Esophagus (tissue), 2 donors: ENCODE measurements around the gene MFSD6L. TPM values are rescaled to one million over a fixed set of nuclear protein-coding genes. Genes with fewer than 3 reads are reported as not detected.
"Not testable (repeated sequence)": the region's sequence is repeated elsewhere in the genome, so short reads cannot be mapped to it uniquely, and the experiment has no call there.

ENCODE experiments used
- H3K27ac ChIP-seq, 2 donors: one replicate each; pipeline ENCODE4 v1.5.1; 2013; ENCODE audit warnings: low read depth in 2 of 2, mild to moderate bottlenecking in 2 of 2, inconsistent platforms in 1 of 2, low read length in 1 of 2, moderate library complexity in 1 of 2
- H3K27me3 ChIP-seq, 2 donors: one replicate each; pipeline ENCODE4 v1.6.1; 2013; ENCODE audit warnings: low read length in 2 of 2, control low read depth in 1 of 2, mild to moderate bottlenecking in 1 of 2; ENCODE audit not compliant: insufficient read depth in 2 of 2, control insufficient read depth in 1 of 2
- H3K36me3 ChIP-seq, 2 donors: one replicate each; pipeline ENCODE4 v1.6.1; 2013; ENCODE audit warnings: low read length in 1 of 2; ENCODE audit not compliant: control insufficient read depth in 2 of 2, insufficient read depth in 2 of 2
- H3K4me1 ChIP-seq, 2 donors: one replicate each; pipeline ENCODE4 v1.6.1; 2013; ENCODE audit warnings: low read length in 1 of 2; ENCODE audit not compliant: control insufficient read depth in 2 of 2, insufficient read depth in 2 of 2
- H3K4me3 ChIP-seq, 2 donors: one replicate each; pipeline ENCODE4 v1.5.1; 2013; ENCODE audit warnings: low read length in 2 of 2, mild to moderate bottlenecking in 2 of 2, low read depth in 1 of 2, moderate library complexity in 1 of 2
- H3K9me3 ChIP-seq, 2 donors: one replicate each; pipeline ENCODE4 v1.6.1; 2013; ENCODE audit warnings: mild to moderate bottlenecking in 2 of 2, low read depth in 1 of 2, low read length in 1 of 2, moderate library complexity in 1 of 2; ENCODE audit not compliant: control insufficient read depth in 2 of 2, insufficient read depth in 1 of 2
- WGBS, 2 donors: extraction: QIAGEN DNeasy Blood & Tissue Kit; methylation state at CpG; one replicate each; pipeline ENCODE4 v1.1.7; 2013; 5-methylcytosine and 5-hydroxymethylcytosine counted together
- polyA plus RNA-seq, 2 donors: library from polyadenylated mRNA; stranded (reverse); fragments of 200-250 nt; gene quantifications; one replicate each; pipeline ENCODE4 v1.2.3, GENCODE V29; 2013
- donor health status: healthy with polysubstance abuse.
- donor health status: Bipolar disorder and iron deficiency.

MFSD6L gene
- polyA plus RNA-seq, 2 donors = 0.24 to 0.75 TPM

DNA sequence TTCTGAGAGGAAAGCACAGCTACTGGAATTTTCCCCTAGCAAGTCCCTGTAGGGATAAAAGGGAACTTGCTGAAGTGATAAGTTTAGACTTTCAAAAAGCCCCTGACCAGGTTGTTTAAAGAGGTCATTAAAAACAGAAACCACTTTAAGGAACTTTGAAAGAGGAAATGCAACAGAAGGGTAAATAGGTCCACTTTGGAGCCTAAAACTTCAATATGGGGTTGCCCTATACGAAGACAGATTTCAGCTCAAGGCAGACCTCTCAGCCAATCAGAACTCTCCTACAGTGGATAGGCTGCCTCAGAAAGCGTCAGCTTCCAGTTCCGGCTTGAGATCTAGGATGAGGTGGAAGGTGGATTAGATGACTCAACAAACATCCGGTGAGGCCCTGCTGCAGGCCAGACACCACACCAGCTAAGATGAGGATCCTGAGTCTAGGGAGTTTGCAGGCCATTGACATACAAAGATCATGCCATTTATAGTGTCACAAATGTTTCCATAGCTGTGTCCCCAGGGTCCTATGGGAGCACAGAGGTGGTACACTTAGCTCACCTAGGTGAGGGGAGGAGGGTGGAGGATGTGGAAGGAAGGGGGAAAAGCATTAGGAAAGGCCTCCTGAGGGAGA is 7.9 kb upstream of the MFSD6L start:
- peaks cover 0 to 1% of the 10 kb centered on the region in 2 donors for H3K4me1 ChIP-seq
- no peaks in the 10 kb centered on the region for H3K36me3 ChIP-seq
- peaks cover 6 to 7% of the 10 kb centered on the region in 2 donors for H3K9me3 ChIP-seq
- H3K4me3 ChIP-seq = no peak overlapping the region
- no peak overlapping the region for H3K27ac ChIP-seq
- no peaks in the 10 kb centered on the region for H3K27me3 ChIP-seq
- WGBS, 2 donors = 71 to 73% methylated on average over 4 of the region's 4 CpGs

DNA sequence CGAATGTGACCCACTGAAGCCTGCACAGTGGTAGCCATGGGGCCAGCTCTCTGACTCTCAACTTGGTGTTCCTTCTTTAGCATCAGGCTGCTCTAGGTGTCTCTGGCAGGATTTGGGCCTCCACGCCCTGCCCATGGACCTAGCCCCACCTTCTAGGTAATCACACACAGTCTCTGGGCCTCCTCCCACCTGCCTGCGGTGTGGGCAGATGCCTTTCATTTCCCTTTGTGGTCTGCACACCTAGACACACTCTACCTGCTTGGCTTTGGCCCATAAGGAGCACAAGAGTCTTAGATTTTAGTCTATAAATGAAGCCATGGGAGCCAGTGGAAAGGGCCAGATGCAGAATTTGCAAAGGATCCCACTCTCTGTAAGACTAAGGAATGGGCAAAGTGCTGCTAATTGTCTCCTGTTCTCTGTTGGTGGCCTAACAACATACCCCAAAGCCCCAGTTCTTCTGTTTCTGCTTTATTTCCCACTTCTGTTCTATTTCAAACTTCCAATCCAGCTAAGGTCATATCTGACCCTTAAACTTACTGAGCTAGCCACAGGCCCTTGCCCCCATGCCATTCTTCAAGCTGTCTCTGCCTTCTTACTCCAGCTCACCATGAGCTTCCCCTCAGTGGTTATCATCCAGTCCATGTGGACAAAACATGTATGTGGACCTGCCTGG is 7.2 kb upstream of the MFSD6L start:
- H3K9me3 ChIP-seq = peaks cover 6 to 7% of the 10 kb centered on the region in 2 donors
- WGBS, 2 donors = 75 to 79% methylated on average over 3 of the region's 3 CpGs
- H3K4me1 ChIP-seq = peaks cover 0 to 1% of the 10 kb centered on the region in 2 donors
- H3K27me3 ChIP-seq = no peaks in the 10 kb centered on the region
- no peak overlapping the region for H3K27ac ChIP-seq
- H3K36me3 ChIP-seq = no peaks in the 10 kb centered on the region
- H3K4me3 ChIP-seq = no peak overlapping the region

DNA sequence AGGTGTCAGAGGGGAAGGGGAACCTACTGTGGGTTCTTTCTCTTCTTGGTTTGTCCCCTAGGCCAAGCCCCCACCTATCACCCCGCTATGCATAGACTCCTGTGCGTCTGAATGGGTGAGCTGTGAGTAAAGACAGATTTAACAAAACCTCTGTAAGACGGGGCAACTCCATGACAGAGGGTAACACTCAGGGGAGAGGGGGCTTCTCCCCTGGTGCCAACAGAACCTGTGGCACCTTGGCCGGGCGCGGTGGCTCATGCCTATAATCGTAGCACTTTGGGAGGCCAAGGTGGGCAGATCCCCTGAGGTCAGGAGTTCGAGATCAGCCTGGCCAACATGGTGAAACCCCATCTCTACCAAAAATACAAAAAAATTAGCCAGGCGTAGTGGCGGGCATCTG is 6.2 kb upstream of the MFSD6L start:
- H3K27ac ChIP-seq, H3K4me1 ChIP-seq, H3K4me3 ChIP-seq, H3K9me3 ChIP-seq, H3K36me3 ChIP-seq, H3K27me3 ChIP-seq: not testable (repeated sequence)
- WGBS, 2 donors = 93 to 95% methylated on average over 10 of the region's 10 CpGs

DNA sequence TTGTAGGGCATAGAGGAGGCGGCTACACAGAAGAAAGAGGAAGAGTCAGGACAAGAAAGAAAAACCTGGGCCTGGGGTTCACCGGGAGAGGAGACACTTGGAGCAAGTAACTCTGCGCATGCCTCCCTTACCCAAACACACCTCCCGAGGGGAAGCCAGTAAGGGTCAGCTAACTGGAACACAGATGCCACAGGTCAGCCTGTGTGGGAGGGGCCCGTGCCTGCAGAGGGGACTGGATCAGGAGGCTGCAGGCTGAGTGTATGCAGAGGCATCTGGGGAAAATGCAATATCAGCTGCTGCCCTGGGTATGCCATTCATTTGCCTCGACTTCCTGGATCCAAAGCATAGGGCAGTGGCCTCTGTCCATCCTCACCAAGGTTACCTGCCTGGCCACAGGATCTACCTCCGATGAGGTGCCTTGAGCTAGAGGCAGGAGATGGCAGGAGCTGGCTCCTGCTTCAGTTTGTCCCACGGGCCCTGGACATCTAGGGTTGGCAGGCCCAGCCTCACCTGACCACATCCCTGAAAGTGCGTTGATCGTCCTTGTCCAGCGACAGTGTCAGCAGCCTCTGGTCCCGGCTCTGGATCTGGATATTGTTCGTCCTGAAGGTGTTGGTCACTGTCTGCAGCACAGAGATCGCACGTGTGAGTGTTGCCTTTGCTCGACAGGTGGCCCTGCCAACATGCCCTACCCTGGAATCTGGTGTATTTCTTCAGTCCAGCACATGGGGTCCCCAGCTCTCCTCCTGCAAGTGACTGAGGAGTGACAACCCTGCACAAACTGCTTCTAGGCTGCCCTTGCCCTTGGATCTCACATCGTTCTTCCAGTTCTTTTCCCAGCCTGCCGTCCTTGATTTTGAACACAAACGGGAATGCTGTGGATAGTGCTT is 4.6 kb upstream of the MFSD6L start:
- Histone ChIP-seq H3K9me3 (no peaks in the 10 kb centered on the region), H3K27ac (no peak overlapping the region), H3K4me1 (peaks cover 0 to 5% of the 10 kb centered on the region in 2 donors), H3K4me3 (no peak overlapping the region), H3K27me3 (no peaks in the 10 kb centered on the region), H3K36me3 (no peaks in the 10 kb centered on the region)
- 79 to 83% methylated on average over 19 of the region's 19 CpGs for WGBS, 2 donors

DNA sequence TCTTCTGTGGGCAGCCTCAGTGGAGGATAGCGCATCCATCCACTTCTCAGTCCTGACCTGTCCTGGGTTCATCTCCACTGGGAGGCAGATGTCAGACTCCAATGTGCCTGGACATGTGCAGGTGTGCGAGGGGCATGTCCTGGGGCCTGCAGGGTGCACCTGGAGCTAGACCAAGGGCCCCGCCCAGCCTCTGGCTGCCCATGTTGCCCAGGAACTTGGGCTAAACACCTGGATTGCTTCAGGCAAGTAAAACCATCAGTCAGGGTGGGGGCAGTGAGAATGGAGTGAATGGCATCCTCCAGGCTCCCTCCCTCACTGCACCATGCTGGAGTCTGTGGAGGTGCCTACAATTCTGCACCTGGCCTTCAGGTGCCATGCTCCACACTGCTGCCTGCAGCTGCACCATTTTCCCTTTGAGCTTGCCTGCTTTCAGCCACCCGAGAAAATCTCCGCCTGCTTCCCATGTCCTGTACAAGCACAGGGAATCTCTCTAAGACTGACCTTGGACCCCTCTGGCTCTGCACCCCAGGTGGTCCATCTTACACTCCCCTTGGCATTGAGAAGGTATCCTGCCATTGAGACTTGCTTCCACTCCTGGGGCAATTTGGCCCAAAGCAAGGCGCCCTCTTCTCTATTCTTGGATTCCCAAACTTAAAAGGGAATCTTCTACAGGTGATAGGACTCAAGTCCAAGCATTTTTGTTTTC is 2.1 kb upstream of the MFSD6L start:
- Histone ChIP-seq H3K27me3 (no peaks in the 10 kb centered on the region), H3K4me3 (no peak overlapping the region), H3K27ac (no peak overlapping the region), H3K4me1 (peaks cover 0 to 4% of the 10 kb centered on the region in 2 donors), H3K36me3 (peaks cover 0 to 2% of the 10 kb centered on the region in 2 donors), H3K9me3 (no peaks in the 10 kb centered on the region)
- WGBS, 2 donors = 79 to 81% methylated on average over 6 of the region's 6 CpGs

DNA sequence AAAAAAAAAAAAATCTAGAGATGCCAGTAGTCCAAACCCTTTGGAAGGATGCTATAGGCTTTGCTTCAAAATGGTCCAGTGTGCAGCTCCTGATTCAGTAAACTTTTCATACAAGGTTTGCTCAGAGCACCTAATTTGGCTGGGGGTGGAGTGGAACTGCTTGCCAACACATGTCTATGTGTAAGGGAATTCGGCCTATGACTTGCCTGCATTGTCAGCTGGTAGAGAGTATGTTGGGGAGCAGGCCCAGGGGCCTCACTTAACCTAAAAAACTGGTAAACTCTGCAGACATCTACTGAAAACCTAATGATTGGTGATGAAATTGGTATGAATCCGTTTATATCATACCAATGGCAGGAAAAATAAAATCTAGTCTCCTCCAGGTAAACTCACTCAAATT is 1.5 kb upstream of the MFSD6L start:
- Histone ChIP-seq H3K4me3 (no peak overlapping the region), H3K27ac (no peak overlapping the region), H3K27me3 (no peaks in the 10 kb centered on the region), H3K36me3 (peaks cover 0 to 2% of the 10 kb centered on the region in 2 donors), H3K9me3 (no peaks in the 10 kb centered on the region), H3K4me1 (peaks cover 0 to 4% of the 10 kb centered on the region in 2 donors)
- whole genome bisulfite sequencing, 2 donors = 64 to 68% methylated on average over 2 of the region's 2 CpGs

DNA sequence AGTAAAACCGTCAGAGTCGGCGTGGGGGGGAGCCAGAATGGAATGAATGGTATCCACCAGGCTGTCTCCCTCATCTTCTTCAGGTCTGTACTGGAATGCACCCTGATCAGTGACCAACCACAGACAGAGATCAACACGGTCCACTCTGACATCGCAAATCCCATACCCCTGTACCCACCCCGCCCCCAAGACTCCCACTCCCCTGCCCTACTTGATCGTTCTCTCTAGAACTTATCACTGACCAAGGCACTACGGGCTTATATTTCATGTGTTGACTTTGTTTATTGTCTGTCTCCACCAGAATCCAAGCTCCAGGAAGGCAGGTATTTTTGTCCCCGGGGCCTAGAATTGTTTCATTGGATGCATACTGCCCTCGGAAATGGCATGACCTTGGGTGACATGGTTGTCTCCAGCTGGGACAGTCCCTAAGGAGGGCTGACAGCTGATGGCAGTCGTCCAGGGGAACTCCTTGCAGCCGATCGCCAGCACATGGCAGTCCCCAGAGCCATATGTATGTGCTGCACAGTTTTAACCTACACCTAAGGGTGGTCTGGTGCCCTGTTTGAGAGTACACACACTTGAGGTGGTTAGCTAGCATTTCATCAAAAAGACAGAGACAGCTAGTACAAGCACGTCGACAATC is 526 bp upstream of the MFSD6L start:
- Histone ChIP-seq H3K4me3 (peak overlapping the region; percentile 23 to 42), H3K36me3 (peaks cover 0 to 2% of the 10 kb centered on the region in 2 donors), H3K9me3 (peaks cover 0 to 3% of the 10 kb centered on the region in 2 donors), H3K27ac (no peak overlapping the region), H3K4me1 (peaks cover 0 to 4% of the 10 kb centered on the region in 2 donors), H3K27me3 (no peaks in the 10 kb centered on the region)
- WGBS, 2 donors = 51 to 52% methylated on average over 15 of the region's 15 CpGs

DNA sequence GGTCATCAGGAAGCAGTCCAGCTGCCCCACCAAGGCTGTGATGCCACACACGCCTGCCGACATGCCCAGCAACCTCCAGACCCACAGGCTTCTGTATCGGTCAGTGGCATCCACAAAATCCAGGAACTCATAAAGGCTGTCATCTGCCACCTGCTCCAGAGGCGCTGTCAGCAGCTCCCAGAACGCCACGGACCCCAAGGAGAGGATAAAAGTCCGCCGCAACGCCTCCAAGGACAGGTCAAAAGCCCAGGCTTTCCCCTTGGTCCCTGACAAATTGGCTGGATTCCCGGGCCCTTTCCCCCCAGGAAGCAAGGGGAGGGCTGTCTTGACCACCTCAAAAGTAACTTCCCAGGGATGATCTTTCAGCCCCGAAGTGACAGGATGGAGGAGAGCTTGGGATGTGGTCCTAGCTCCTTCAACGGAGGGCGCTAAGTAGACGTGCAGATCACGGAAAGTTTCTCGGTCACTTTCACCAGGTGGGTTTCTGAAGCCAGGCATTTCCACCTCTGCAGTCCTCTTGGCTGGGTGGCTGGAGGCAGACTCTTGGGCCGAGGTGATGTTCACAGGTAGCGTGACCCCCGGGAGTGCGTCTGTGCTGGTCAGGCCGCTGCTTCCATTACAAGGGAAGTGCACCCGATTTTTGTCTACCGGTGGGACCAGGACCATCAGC is 854 bp downstream of the MFSD6L start:
- no peaks in the 10 kb centered on the region for H3K27me3 ChIP-seq
- 70 to 73% methylated on average over 23 of the region's 23 CpGs for WGBS, 2 donors
- H3K4me3 ChIP-seq = no peak overlapping the region
- H3K4me1 ChIP-seq = peaks cover 0 to 4% of the 10 kb centered on the region in 2 donors
- H3K36me3 ChIP-seq = peaks cover 0 to 2% of the 10 kb centered on the region in 2 donors
- peaks cover 0 to 3% of the 10 kb centered on the region in 2 donors for H3K9me3 ChIP-seq
- H3K27ac ChIP-seq = no peak overlapping the region
